ENCODE data around the gene PLCD4. TPM values are rescaled to one million over a fixed set of nuclear protein-coding genes. Genes with fewer than 3 reads are reported as not detected.

The PLCD4 gene
- polyA plus RNA-seq, 1 donor from 2014 or later: 4.9 TPM

- H3K9ac ChIP-seq (ENCODE audit: low read length): no peak overlapping the region
- TF ChIP-seq EZH2 (IDR thresholded peaks at IDR 0.05; ENCODE audit: borderline replicate concordance, insufficient read depth, low read length, poor library complexity, severe bottlenecking) (no peak), EP300 (conservative IDR thresholded peaks at IDR 0.05; ENCODE audit: poor library complexity, severe bottlenecking) (no peak), RAD21 (conservative IDR thresholded peaks at IDR 0.05) (no peak), TAF1 (IDR thresholded peaks at IDR 0.05; ENCODE audit: low read depth) (no peak), SMC3 (conservative IDR thresholded peaks at IDR 0.05; ENCODE audit: poor library complexity) (no peak), MXI1 (conservative IDR thresholded peaks at IDR 0.05; ENCODE audit: poor library complexity, severe bottlenecking) (no peak), CTCF (IDR thresholded peaks at IDR 0.05; ENCODE audit: poor library complexity, severe bottlenecking) (no peak), POLR2AphosphoS5 (IDR thresholded peaks at IDR 0.05) (no peak), REST (IDR thresholded peaks at IDR 0.05; ENCODE audit: borderline replicate concordance) (no peak)
- H3K27me3 ChIP-seq (ENCODE audit: insufficient read depth, low read depth, low read length): no peaks in the 10 kb centered on the region
- H3K79me2 ChIP-seq (replicated peaks; ENCODE audit: insufficient read depth, low read length): peaks cover 7% of the 10 kb centered on the region
- no peaks in the 10 kb centered on the region for H3K9me2 ChIP-seq (ENCODE audit: insufficient read depth, low read length)
- H2AFZ ChIP-seq (ENCODE audit: low read depth, low read length): no peak overlapping the region
- no peaks in the 10 kb centered on the region for H3F3A ChIP-seq (ENCODE audit: insufficient read depth, low read length, poor library complexity, severe bottlenecking)
- H3K36me3 ChIP-seq (ENCODE audit: insufficient read depth, low read length): peaks cover 3% of the 10 kb centered on the region
- no peak overlapping the region for H3K4me2 ChIP-seq (ENCODE audit: low read length)
- no peaks in the 10 kb centered on the region for H3K9me3 ChIP-seq (ENCODE audit: low read length)
- no peak overlapping the region for H3K4me3 ChIP-seq (ENCODE audit: low read length)
- no peaks in the 10 kb centered on the region for H4K20me1 ChIP-seq (ENCODE audit: insufficient read depth)
- H3K27ac ChIP-seq (ENCODE audit: low read length): no peak overlapping the region
Measured at GRCh38 chr2:218583983-218584850, 23.5 kb upstream of the PLCD4 start.

- no peaks in the 10 kb centered on the region for H3K9me3 ChIP-seq (ENCODE audit: low read length)
- H3K9me2 ChIP-seq (ENCODE audit: insufficient read depth, low read length): no peaks in the 10 kb centered on the region
- H2AFZ ChIP-seq (ENCODE audit: low read depth, low read length): no peak overlapping the region
- peaks cover 6% of the 10 kb centered on the region for H3K79me2 ChIP-seq (replicated peaks; ENCODE audit: insufficient read depth, low read length)
- H3K27ac ChIP-seq (ENCODE audit: low read length): no peak overlapping the region
- H3K4me3 ChIP-seq (ENCODE audit: low read length): no peak overlapping the region
- TF ChIP-seq MXI1 (conservative IDR thresholded peaks at IDR 0.05; ENCODE audit: poor library complexity, severe bottlenecking) (no peak), TAF1 (IDR thresholded peaks at IDR 0.05; ENCODE audit: low read depth) (no peak), RAD21 (conservative IDR thresholded peaks at IDR 0.05) (no peak), EP300 (conservative IDR thresholded peaks at IDR 0.05; ENCODE audit: poor library complexity, severe bottlenecking) (no peak), SMC3 (conservative IDR thresholded peaks at IDR 0.05; ENCODE audit: poor library complexity) (no peak), CTCF (IDR thresholded peaks at IDR 0.05; ENCODE audit: poor library complexity, severe bottlenecking) (no peak), EZH2 (IDR thresholded peaks at IDR 0.05; ENCODE audit: borderline replicate concordance, insufficient read depth, low read length, poor library complexity, severe bottlenecking) (no peak), REST (IDR thresholded peaks at IDR 0.05; ENCODE audit: borderline replicate concordance) (no peak), POLR2AphosphoS5 (IDR thresholded peaks at IDR 0.05) (no peak)
- no peaks in the 10 kb centered on the region for H3K27me3 ChIP-seq (ENCODE audit: insufficient read depth, low read depth, low read length)
- H3K9ac ChIP-seq (ENCODE audit: low read length): no peak overlapping the region
- no peaks in the 10 kb centered on the region for H4K20me1 ChIP-seq (ENCODE audit: insufficient read depth)
- peaks cover 7% of the 10 kb centered on the region for H3K36me3 ChIP-seq (ENCODE audit: insufficient read depth, low read length)
- no peak overlapping the region for H3K4me2 ChIP-seq (ENCODE audit: low read length)
- no peaks in the 10 kb centered on the region for H3F3A ChIP-seq (ENCODE audit: insufficient read depth, low read length, poor library complexity, severe bottlenecking)
Measured at GRCh38 chr2:218585541-218585940, 22.2 kb upstream of the PLCD4 start.

All from neural cell (in vitro differentiated cells).